HepG2 (cell line): ENCODE results near the gene PRMT7. TPM values are rescaled to one million over a fixed set of nuclear protein-coding genes. Genes with fewer than 3 reads are reported as not detected.

Experiments used
- GTF2F1 ChIP-seq: fragments of 150-350 bp; IDR thresholded peaks from 2 replicates; pipeline ENCODE4 v1.6.1; 2014; ENCODE audit warnings: low read length
- IKZF4 ChIP-seq: sonication (generic); formaldehyde crosslinking; IDR thresholded peaks from 2 replicates; pipeline ENCODE4 v1.5.1; 2020; ENCODE audit warnings: borderline replicate concordance, mild to moderate bottlenecking, low read depth, missing genetic modification reagents; ENCODE audit errors: not compliant biosample characterization
- KMT2A ChIP-seq: sonication (generic); formaldehyde crosslinking; IDR thresholded peaks from 2 replicates; pipeline ENCODE4 v1.4.0; 2020; ENCODE audit warnings: missing genetic modification reagents
- MAZ ChIP-seq, 2 experiments: sonication (generic) in 1 of 2; formaldehyde crosslinking in 1 of 2; IDR thresholded peaks; 2 replicates each; pipeline versions ENCODE4 v1.5.0 to v1.6.1; 2012 to 2020; ENCODE audit warnings: low read depth in 2 of 2, mild to moderate bottlenecking in 2 of 2, borderline replicate concordance in 1 of 2, improper control_type of control experiment in 1 of 2, low read length in 1 of 2, missing genetic modification reagents in 1 of 2, moderate library complexity in 1 of 2
- MXD3 ChIP-seq: IDR thresholded peaks from 2 replicates; pipeline ENCODE4 v1.6.1; 2016; ENCODE audit warnings: mild to moderate bottlenecking, missing biosample characterization, missing genetic modification reagents
- RCOR2 ChIP-seq: IDR thresholded peaks from 2 replicates; pipeline ENCODE4 v1.6.1; 2016; ENCODE audit warnings: missing biosample characterization, missing genetic modification reagents
- SKIL ChIP-seq: sonication (generic); formaldehyde crosslinking; IDR thresholded peaks from 2 replicates; pipeline ENCODE4 v1.8.0; 2022; ENCODE audit warnings: missing genetic modification reagents, mild to moderate bottlenecking, moderate library complexity, borderline replicate concordance
- ZFP91 ChIP-seq: sonication (generic); formaldehyde crosslinking; IDR thresholded peaks from 2 replicates; pipeline ENCODE4 v1.9.0; 2022; ENCODE audit warnings: missing genetic modification reagents, mild to moderate bottlenecking, borderline replicate concordance
- ZNF543 ChIP-seq: sonication (generic); formaldehyde crosslinking; IDR thresholded peaks from 2 replicates; pipeline ENCODE4 v1.4.0; 2020; ENCODE audit warnings: mild to moderate bottlenecking, missing genetic modification reagents
- ZSCAN21 ChIP-seq: sonication (generic); formaldehyde crosslinking; IDR thresholded peaks from 2 replicates; pipeline ENCODE4 v1.8.0; 2022; ENCODE audit warnings: mild to moderate bottlenecking, missing genetic modification reagents, moderate library complexity, borderline replicate concordance
- polyA plus RNA-seq, 8 experiments: library from polyadenylated mRNA; depleted of rRNA in 3 of 8; stranded (reverse) in 7 of 8; unstranded in 1 of 8; fragments of >200 nt; fragmentation: Illumina TruSeq in 4 of 8; extraction: Trizol in 4 of 8; gene quantifications; 2 replicates each; pipeline versions ENCODE4 v1.2.1 to v1.2.3, GENCODE V29; 2011 to 2016; ENCODE audit warnings: low read depth in 4 of 8, missing spikeins in 1 of 8, mixed read lengths in 1 of 8; ENCODE audit not compliant: insufficient read depth in 1 of 8
- total RNA-seq, 5 experiments: library from RNA; depleted of rRNA; stranded (reverse); fragments of >200 nt; fragmentation: Illumina TruSeq; extraction: Trizol; gene quantifications; 2 replicates each; pipeline ENCODE4 v1.2.3, GENCODE V29; 2016; ENCODE audit warnings: low read depth in 1 of 5
- TF ChIP-seq, protein P1 (sequence below): sonication (generic); formaldehyde crosslinking; IDR thresholded peaks from 2 replicates; pipeline ENCODE4 v1.4.0; 2020; ENCODE audit warnings: missing genetic modification reagents
- TF ChIP-seq, protein P2 (sequence below): sonication (generic); formaldehyde crosslinking; IDR thresholded peaks from 2 replicates; pipeline ENCODE4 v1.5.1; 2020; ENCODE audit warnings: missing genetic modification reagents, mild to moderate bottlenecking, borderline replicate concordance
- TF ChIP-seq, protein P3 (sequence below): sonication (generic); formaldehyde crosslinking; IDR thresholded peaks from 2 replicates; pipeline ENCODE4 v1.4.0; 2020; ENCODE audit warnings: missing genetic modification reagents, borderline replicate concordance
- TF ChIP-seq, protein P4 (sequence below): IDR thresholded peaks from 2 replicates; pipeline ENCODE4 v1.6.1; 2016; ENCODE audit warnings: missing genetic modification reagents, missing compliant biosample characterization

Gene PRMT7
- total and polyA plus RNA-seq, 2 of the 13 experiments (the other 11 are each of a cell fraction or from before 2014, with no cell fraction given) = 47.5 to 55.0 TPM

GRCh38 chr16:68310774-68311511 is at the start of gene PRMT7, which contains the start of gene SLC7A6OS (continued):
- TF ChIP-seq ZFP91 (peak; percentile 98), ZNF543 (peak; percentile 99), MAZ (IDR thresholded peaks at IDR 0.05; ENCODE audit: borderline replicate concordance, low read depth, low read length) (peak; percentile 66; the same call in 1 of the 2 replicates), MAZ (CRISPR knock-in tag; IDR thresholded peaks at IDR 0.05; ENCODE audit: low read depth) (peak; percentile 99), KMT2A (CRISPR knock-in tag) (peak; percentile 100), SKIL (CRISPR knock-in tag) (peak; percentile 93), RCOR2 (peak; percentile 92), ZSCAN21 (CRISPR knock-in tag) (peak; percentile 99), MXD3 (CRISPR knock-in tag) (peak; percentile 100), IKZF4 (CRISPR knock-in tag) (peak; percentile 99), GTF2F1 (0 out of 2 replicates have a peak, but pooled peaks have one; percentile 29)
- TF ChIP-seq, protein P1, sequence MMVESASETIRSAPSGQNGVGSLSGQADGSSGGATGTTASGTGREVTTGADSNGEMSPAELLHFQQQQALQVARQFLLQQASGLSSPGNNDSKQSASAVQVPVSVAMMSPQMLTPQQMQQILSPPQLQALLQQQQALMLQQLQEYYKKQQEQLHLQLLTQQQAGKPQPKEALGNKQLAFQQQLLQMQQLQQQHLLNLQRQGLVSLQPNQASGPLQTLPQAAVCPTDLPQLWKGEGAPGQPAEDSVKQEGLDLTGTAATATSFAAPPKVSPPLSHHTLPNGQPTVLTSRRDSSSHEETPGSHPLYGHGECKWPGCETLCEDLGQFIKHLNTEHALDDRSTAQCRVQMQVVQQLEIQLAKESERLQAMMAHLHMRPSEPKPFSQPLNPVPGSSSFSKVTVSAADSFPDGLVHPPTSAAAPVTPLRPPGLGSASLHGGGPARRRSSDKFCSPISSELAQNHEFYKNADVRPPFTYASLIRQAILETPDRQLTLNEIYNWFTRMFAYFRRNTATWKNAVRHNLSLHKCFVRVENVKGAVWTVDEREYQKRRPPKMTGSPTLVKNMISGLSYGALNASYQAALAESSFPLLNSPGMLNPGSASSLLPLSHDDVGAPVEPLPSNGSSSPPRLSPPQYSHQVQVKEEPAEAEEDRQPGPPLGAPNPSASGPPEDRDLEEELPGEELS (CRISPR knock-in tag) = peak; percentile 89
- TF ChIP-seq, protein P2, sequence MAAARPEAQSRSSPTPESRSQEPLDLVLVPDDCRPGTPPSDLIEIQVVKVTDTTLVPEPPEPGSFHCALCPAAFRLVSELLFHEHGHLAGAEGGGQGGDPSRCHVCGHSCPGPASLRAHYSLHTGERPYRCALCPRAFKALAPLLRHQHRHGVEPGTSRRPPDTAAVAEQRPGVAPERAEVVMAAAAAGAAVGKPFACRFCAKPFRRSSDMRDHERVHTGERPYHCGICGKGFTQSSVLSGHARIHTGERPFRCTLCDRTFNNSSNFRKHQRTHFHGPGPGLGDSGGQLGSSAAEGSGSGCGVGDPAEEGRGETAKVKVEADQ (CRISPR knock-in tag) = peak; percentile 98
- TF ChIP-seq, protein P3, sequence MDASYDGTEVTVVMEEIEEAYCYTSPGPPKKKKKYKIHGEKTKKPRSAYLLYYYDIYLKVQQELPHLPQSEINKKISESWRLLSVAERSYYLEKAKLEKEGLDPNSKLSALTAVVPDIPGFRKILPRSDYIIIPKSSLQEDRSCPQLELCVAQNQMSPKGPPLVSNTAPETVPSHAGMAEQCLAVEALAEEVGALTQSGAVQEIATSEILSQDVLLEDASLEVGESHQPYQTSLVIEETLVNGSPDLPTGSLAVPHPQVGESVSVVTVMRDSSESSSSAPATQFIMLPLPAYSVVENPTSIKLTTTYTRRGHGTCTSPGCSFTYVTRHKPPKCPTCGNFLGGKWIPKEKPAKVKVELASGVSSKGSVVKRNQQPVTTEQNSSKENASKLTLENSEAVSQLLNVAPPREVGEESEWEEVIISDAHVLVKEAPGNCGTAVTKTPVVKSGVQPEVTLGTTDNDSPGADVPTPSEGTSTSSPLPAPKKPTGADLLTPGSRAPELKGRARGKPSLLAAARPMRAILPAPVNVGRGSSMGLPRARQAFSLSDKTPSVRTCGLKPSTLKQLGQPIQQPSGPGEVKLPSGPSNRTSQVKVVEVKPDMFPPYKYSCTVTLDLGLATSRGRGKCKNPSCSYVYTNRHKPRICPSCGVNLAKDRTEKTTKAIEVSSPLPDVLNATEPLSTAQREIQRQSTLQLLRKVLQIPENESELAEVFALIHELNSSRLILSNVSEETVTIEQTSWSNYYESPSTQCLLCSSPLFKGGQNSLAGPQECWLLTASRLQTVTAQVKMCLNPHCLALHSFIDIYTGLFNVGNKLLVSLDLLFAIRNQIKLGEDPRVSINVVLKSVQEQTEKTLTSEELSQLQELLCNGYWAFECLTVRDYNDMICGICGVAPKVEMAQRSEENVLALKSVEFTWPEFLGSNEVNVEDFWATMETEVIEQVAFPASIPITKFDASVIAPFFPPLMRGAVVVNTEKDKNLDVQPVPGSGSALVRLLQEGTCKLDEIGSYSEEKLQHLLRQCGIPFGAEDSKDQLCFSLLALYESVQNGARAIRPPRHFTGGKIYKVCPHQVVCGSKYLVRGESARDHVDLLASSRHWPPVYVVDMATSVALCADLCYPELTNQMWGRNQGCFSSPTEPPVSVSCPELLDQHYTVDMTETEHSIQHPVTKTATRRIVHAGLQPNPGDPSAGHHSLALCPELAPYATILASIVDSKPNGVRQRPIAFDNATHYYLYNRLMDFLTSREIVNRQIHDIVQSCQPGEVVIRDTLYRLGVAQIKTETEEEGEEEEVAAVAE (CRISPR knock-in tag) = peak; percentile 96
- TF ChIP-seq, protein P4, sequence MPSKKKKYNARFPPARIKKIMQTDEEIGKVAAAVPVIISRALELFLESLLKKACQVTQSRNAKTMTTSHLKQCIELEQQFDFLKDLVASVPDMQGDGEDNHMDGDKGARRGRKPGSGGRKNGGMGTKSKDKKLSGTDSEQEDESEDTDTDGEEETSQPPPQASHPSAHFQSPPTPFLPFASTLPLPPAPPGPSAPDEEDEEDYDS (CRISPR knock-in tag) = peak; percentile 100
